Thyroid gland (tissue), 4 donors: ENCODE data around the gene OTUB1. TPM values are rescaled to one million over a fixed set of nuclear protein-coding genes. Genes with fewer than 3 reads are reported as not detected.
A peak's percentile ranks its signal among the peaks of the same experiment; 100 is the strongest.

Source experiments
- DNase-seq, 2 donors: peaks; one replicate each; pipeline ENCODE4 v3.0.0-alpha.2; 2019
- H3K27ac ChIP-seq, 3 donors: fragments of 200-600 bp; sonication (generic); 1 replicate in 2 of 3; 2 replicates in 1 of 3; pipeline ENCODE4 v1.5.1; 2016 to 2019; ENCODE audit warnings: mild to moderate bottlenecking in 1 of 3, moderate library complexity in 1 of 3
- H3K27me3 ChIP-seq: fragments of 200-600 bp; sonication (generic); one replicate; pipeline ENCODE4 v1.5.1; 2019
- H3K36me3 ChIP-seq, 2 donors: fragments of 200-600 bp; sonication (generic); one replicate each; pipeline ENCODE4 v1.5.1; 2016 to 2019
- H3K4me1 ChIP-seq, 2 donors: fragments of 200-600 bp; sonication (generic); one replicate each; pipeline ENCODE4 v1.5.1; 2017 to 2019
- H3K4me3 ChIP-seq, 3 donors: fragments of 200-600 bp; sonication (generic); replicated peaks in 1 of 3; 1 replicate in 2 of 3; 2 replicates in 1 of 3; pipeline ENCODE4 v1.5.1; 2016; ENCODE audit warnings: mild to moderate bottlenecking in 1 of 3
- H3K9me3 ChIP-seq: fragments of 200-600 bp; sonication (generic); one replicate; pipeline ENCODE4 v1.5.1; 2017
- POLR2A ChIP-seq, 2 donors: fragments of 450-650 bp; IDR thresholded peaks; one replicate each; pipeline ENCODE4 v1.6.1; 2017; ENCODE audit warnings: antibody characterized with exemption in 2 of 2, mild to moderate bottlenecking in 2 of 2, moderate library complexity in 1 of 2
- WGBS, 2 donors: methylation state at CpG; one replicate each; pipeline ENCODE4 v1.1.5; 2017; 5-methylcytosine and 5-hydroxymethylcytosine counted together
- intact Hi-C: fragments of 100-400 bp; cut with DNase I; formaldehyde crosslinking; loops from one replicate; pipeline ENCODE4 v1.15.1; 2023
- total RNA-seq, 4 donors: library from RNA; depleted of rRNA; stranded (reverse); fragments of >200 nt; gene quantifications; one replicate each; pipeline ENCODE4 v1.2.3, GENCODE V29; 2016
- TF ChIP-seq, protein P1 (sequence below), 6 experiments: fragments of 200-600 bp in 3 of 6; fragments of 450-650 bp in 3 of 6; sonication (generic) in 3 of 6; IDR thresholded peaks; one replicate each; pipeline ENCODE4 v1.5.1; 2016 to 2019; ENCODE audit warnings: antibody characterized with exemption in 6 of 6, mild to moderate bottlenecking in 2 of 6, inconsistent platforms in 1 of 6, moderate library complexity in 1 of 6

The OTUB1 gene
- total RNA-seq, 4 donors from 2014 or later = 62.3 to 130 (median 76.1) TPM

DNA sequence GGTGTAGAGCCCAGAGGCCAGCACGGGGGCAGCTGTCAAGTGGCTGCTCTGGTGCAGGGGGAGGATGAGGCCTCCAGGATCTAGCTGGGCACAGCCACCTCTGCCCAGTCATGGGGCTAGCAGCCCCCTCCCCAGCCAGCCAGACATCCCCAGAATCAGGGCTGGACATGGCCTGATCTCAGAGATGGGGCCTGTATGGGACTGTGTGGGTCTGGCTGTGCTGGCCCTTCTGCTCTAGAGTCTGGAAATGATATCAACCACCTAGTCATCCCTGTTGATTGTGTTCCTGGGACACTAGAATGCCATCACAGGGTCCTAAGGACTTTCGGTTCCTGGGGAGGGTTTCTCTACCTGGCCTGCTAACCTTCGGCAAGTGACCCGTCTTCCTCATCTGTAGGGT is 52.3 kb downstream of the OTUB1 start:
- no peak overlapping the region for H3K27ac ChIP-seq
- intact Hi-C loops = no loop called here

DNA sequence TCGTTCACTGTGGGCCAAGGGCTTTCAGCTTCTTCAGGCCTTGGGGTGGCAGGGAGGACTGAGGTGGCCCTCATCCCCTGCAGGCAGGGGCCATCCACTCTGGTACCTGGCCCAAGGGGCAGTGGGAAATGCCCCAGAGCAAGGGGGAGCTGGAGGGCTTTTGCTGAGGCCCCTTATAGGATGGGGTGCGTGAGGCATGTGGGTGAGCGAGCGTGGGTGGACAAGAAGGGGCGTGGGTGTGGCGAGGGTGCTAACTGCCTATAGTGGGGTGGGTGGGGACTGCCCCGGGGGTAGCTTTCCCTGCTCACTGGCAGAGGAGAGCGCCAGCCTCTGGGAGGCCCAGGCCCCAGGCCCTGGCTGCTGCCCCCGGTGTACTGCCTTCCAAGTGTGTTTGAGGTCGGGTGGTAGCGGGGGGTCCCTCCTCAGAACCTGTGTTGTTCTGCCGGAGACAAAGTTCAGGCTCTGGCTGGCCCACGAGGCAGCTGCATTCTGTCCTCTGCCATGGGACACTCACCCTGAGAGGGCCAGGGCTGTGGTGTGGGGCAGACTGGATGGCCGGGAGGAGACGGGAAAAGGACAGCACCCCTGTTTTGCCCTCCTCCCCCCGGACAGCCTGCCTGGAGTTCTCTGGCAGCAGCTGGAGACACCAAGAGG is 52.9 kb downstream of the OTUB1 start:
- intact Hi-C loops = no loop called here
- H3K36me3 ChIP-seq = no peaks in the 10 kb centered on the region
- TF ChIP-seq, protein P1, sequence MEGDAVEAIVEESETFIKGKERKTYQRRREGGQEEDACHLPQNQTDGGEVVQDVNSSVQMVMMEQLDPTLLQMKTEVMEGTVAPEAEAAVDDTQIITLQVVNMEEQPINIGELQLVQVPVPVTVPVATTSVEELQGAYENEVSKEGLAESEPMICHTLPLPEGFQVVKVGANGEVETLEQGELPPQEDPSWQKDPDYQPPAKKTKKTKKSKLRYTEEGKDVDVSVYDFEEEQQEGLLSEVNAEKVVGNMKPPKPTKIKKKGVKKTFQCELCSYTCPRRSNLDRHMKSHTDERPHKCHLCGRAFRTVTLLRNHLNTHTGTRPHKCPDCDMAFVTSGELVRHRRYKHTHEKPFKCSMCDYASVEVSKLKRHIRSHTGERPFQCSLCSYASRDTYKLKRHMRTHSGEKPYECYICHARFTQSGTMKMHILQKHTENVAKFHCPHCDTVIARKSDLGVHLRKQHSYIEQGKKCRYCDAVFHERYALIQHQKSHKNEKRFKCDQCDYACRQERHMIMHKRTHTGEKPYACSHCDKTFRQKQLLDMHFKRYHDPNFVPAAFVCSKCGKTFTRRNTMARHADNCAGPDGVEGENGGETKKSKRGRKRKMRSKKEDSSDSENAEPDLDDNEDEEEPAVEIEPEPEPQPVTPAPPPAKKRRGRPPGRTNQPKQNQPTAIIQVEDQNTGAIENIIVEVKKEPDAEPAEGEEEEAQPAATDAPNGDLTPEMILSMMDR (IDR thresholded peaks at IDR 0.05) = no peak
- TF ChIP-seq POLR2A (IDR thresholded peaks at IDR 0.05) = no peak
- no peak for DNase-seq
- H3K9me3 ChIP-seq = no peaks in the 10 kb centered on the region
- no peak overlapping the region for H3K4me3 ChIP-seq
- peaks cover 5 to 22% of the 10 kb centered on the region in 2 donors for H3K4me1 ChIP-seq
- no peak overlapping the region for H3K27ac ChIP-seq
- WGBS, 2 donors = 93 to 95% methylated on average over 15 of the region's 16 CpGs
- no peaks in the 10 kb centered on the region for H3K27me3 ChIP-seq

More for the DNA sequence above, 52.3 kb downstream of the OTUB1 start:
- DNase-seq = no peak
- Histone ChIP-seq H3K4me1 (peaks cover 5 to 22% of the 10 kb centered on the region in 2 donors), H3K27me3 (no peaks in the 10 kb centered on the region), H3K4me3 (no peak overlapping the region), H3K9me3 (no peaks in the 10 kb centered on the region), H3K36me3 (no peaks in the 10 kb centered on the region)
- no peak for TF ChIP-seq POLR2A (IDR thresholded peaks at IDR 0.05)
- TF ChIP-seq, protein P1 (IDR thresholded peaks at IDR 0.05) = no peak
- 98 to 100% methylated on average over 4 of the region's 4 CpGs for WGBS, 2 donors

DNA sequence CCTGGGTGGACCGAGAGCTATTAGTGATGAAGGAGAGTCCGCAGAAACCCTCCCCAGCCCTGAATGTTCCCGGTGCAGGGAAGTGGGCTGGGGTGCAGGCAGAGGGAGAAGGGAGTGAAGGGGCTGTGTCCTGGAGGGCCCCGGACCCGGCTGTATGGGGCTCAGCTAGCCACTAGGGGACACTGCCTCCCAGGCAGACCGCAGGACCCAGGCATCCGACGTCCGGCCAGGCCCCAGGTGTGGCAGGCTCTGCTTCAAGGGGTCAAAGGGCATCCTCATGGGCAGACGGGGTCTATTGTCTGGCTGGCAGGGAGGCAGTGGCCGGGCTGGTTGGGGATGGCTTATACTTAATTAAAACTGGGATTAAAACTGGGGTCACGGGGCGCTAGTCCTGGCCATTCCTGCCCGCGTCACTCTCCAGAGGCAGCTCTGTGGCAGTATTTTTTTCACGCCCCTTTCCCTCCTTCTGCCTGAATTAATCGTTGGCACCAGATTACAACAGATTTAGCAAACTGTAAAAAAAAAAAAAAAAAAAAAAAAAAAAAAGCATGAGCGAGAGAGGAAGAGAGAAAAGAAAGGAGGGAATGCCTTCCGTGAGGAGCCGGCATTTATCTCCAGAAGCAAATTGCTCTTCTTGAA is 54.6 kb downstream of the OTUB1 start:
- Histone ChIP-seq H3K36me3 (no peaks in the 10 kb centered on the region), H3K27ac (no peak overlapping the region), H3K9me3 (no peaks in the 10 kb centered on the region), H3K4me1 (peaks cover 5 to 26% of the 10 kb centered on the region in 2 donors), H3K27me3 (no peaks in the 10 kb centered on the region), H3K4me3 (no peak overlapping the region)
- no peak for TF ChIP-seq POLR2A (IDR thresholded peaks at IDR 0.05)
- TF ChIP-seq, protein P1 (IDR thresholded peaks at IDR 0.05) = peak in 4 of 6 experiments; percentile 25 to 63 (median 43)
- intact Hi-C loops = no loop called here
- 76 to 82% methylated on average over 14 of the region's 20 CpGs for WGBS, 2 donors
- DNase-seq = peak; percentile 22

DNA sequence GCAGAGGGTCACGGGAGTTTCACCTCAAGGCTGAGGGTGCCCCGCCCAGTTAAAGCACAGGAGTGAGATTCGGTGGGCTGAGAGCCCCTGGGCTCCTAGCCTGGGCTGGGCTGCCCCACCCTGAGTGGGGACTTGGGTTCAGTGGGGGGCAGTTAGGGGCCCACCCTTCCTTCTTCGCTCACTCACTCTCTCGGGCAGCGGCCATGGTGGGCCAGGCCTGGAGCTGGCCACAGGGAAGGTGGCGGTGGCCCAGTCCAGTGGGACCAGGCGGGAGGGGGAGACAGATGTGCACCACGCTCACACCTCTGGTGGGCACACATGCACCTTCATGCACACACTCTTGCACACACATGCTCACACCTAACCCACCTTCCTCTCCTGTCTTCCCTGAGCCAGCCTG is 55.6 kb downstream of the OTUB1 start:
- 60 to 89% methylated on average over 1 to 9 of the region's 9 CpGs for WGBS, 2 donors
- intact Hi-C loops = no loop called here
- Histone ChIP-seq H3K9me3 (no peaks in the 10 kb centered on the region), H3K27me3 (no peaks in the 10 kb centered on the region), H3K4me1 (peaks cover 2 to 17% of the 10 kb centered on the region in 2 donors), H3K36me3 (no peaks in the 10 kb centered on the region), H3K27ac (no peak overlapping the region), H3K4me3 (no peak overlapping the region)
- TF ChIP-seq, protein P1 (IDR thresholded peaks at IDR 0.05) = no peak
- TF ChIP-seq POLR2A (IDR thresholded peaks at IDR 0.05) = no peak
- DNase-seq = no peak

DNA sequence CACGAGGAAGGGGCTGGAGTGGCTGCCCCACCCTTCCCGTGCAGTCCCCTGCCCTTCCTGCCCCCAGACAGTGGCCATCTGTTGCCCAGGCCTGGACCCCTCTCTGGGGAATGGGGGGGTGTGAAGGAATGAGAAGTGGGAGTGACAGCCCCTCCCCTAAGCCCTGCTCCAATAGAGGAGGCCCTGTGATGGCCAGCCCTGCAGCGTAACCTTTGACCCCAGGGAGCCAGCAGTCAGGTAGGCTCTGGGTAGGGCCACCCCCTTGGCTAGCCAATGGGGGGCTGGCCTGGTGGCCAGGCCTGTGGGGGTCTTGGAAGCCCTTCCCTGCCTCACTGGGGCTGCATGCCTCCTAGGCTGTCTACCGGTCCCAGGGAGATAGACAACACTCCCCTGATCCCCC is 56.1 kb downstream of the OTUB1 start:
- intact Hi-C loops = no loop called here
- WGBS, 2 donors = 74 to 84% methylated on average over 3 to 4 of the region's 4 CpGs
- Histone ChIP-seq H3K9me3 (no peaks in the 10 kb centered on the region), H3K27ac (no peak overlapping the region), H3K4me1 (peaks cover 0 to 13% of the 10 kb centered on the region in 2 donors), H3K36me3 (no peaks in the 10 kb centered on the region), H3K27me3 (no peaks in the 10 kb centered on the region), H3K4me3 (no peak overlapping the region)
- TF ChIP-seq POLR2A (IDR thresholded peaks at IDR 0.05) = no peak
- TF ChIP-seq, protein P1 (IDR thresholded peaks at IDR 0.05) = no peak
- no peak for DNase-seq
